ENCODE measurements around the gene RSAD2.

RSAD2 gene

GRCh38 chr2:6943523-6943922 lies 65.9 kb downstream of the RSAD2 start:
- no peak overlapping the region for H3K4me3 ChIP-seq (ENCODE audit: low read depth, low read length)
- no peak for DNase-seq (ENCODE audit: low read depth)
- TF ChIP-seq MAX (IDR thresholded peaks at IDR 0.05; ENCODE audit: low read depth, low read length) (no peak), MYC (IDR thresholded peaks at IDR 0.05; ENCODE audit: low read depth, low read length) (no peak), POLR2A (IDR thresholded peaks at IDR 0.05; ENCODE audit: extremely low read depth, insufficient read length) (no peak), CTCF (IDR thresholded peaks at IDR 0.05; ENCODE audit: low read depth, low read length) (no peak)

GRCh38 chr2:6943971-6944370 lies 66.4 kb downstream of the RSAD2 start:
- DNase-seq (ENCODE audit: low read depth) = no peak
- H3K4me3 ChIP-seq (ENCODE audit: low read depth, low read length) = no peak overlapping the region
- no peak for TF ChIP-seq POLR2A (IDR thresholded peaks at IDR 0.05; ENCODE audit: extremely low read depth, insufficient read length)
- TF ChIP-seq CTCF (IDR thresholded peaks at IDR 0.05; ENCODE audit: low read depth, low read length) = no peak
- TF ChIP-seq MAX (IDR thresholded peaks at IDR 0.05; ENCODE audit: low read depth, low read length) = no peak
- TF ChIP-seq MYC (IDR thresholded peaks at IDR 0.05; ENCODE audit: low read depth, low read length) = no peak

GRCh38 chr2:6944555-6944954 lies 67.0 kb downstream of the RSAD2 start:
- no peak for DNase-seq (ENCODE audit: low read depth)
- TF ChIP-seq CTCF (IDR thresholded peaks at IDR 0.05; ENCODE audit: low read depth, low read length) (no peak), POLR2A (IDR thresholded peaks at IDR 0.05; ENCODE audit: extremely low read depth, insufficient read length) (no peak), MAX (IDR thresholded peaks at IDR 0.05; ENCODE audit: low read depth, low read length) (no peak), MYC (IDR thresholded peaks at IDR 0.05; ENCODE audit: low read depth, low read length) (no peak)
- H3K4me3 ChIP-seq (ENCODE audit: low read depth, low read length) = no peak overlapping the region

- no peak for TF ChIP-seq MAX (IDR thresholded peaks at IDR 0.05; ENCODE audit: low read depth, low read length)
- TF ChIP-seq POLR2A (IDR thresholded peaks at IDR 0.05; ENCODE audit: extremely low read depth, insufficient read length) = no peak
- TF ChIP-seq CTCF (IDR thresholded peaks at IDR 0.05; ENCODE audit: low read depth, low read length) = no peak
- no peak for TF ChIP-seq MYC (IDR thresholded peaks at IDR 0.05; ENCODE audit: low read depth, low read length)
- no peak for DNase-seq (ENCODE audit: low read depth)
Observed at GRCh38 chr2:6945087-6945813, 67.7 kb downstream of the RSAD2 start.

GRCh38 chr2:6945821-6946220 lies 68.2 kb downstream of the RSAD2 start:
- TF ChIP-seq MYC (IDR thresholded peaks at IDR 0.05; ENCODE audit: low read depth, low read length) = no peak
- TF ChIP-seq POLR2A (IDR thresholded peaks at IDR 0.05; ENCODE audit: extremely low read depth, insufficient read length) = no peak
- TF ChIP-seq CTCF (IDR thresholded peaks at IDR 0.05; ENCODE audit: low read depth, low read length) = no peak
- no peak for TF ChIP-seq MAX (IDR thresholded peaks at IDR 0.05; ENCODE audit: low read depth, low read length)
- no peak for DNase-seq (ENCODE audit: low read depth)
- no peak overlapping the region for H3K4me3 ChIP-seq (ENCODE audit: low read depth, low read length)

More at GRCh38 chr2:6945087-6945813, 67.7 kb downstream of the RSAD2 start:
- no peak overlapping the region for H3K4me3 ChIP-seq (ENCODE audit: low read depth, low read length)

All from NB4 (cell line).